Stimulated activated CD8-positive, alpha-beta memory T cell treated with anti-CD3 and anti-CD28 coated beads, Interleukin-4, amount 100 ng/mL, for 1 hour (primary cell): ENCODE data around the gene C4orf36.

ENCODE experiments used
- DNase-seq, 2 donors: peaks; one replicate each; pipeline ENCODE4 v3.0.0-alpha.2; 2020; ENCODE audit warnings: low read depth in 2 of 2, low spot score in 1 of 2

C4orf36 gene

DNA sequence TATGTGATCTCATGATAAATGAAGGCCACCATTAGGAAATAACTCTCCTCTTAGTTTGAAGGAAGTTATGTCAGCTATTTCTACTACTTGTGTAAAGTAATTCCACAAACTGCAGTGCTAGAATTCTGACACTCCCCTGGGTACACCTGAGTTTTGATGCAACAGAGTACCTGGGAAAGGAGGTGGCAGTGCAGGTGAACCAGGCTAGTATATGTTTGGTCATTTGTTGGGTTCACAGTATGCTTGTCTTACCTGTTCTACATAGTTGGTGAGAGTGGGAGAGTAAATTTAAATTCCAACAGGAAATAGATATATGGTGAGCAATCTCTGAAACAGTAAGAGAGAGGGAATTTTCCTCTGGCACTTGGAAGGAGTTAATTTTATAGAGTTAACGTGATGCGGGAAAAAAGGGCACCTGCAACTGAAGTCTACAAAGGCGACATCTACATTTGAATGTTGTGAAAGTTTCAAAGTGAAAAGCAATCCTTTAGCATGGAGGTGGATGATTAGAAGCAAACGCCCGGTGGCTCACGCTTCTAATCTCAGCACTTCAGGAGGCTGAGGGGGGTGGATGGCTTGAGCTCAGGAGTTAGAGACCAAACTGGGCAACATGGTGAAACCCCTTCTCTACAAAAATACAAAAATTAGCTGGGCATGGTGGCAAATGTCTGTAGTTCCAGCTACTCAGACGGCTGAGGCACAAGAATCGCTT lies 34.7 kb downstream of the C4orf36 start:
- DNase-seq, result no peak

GRCh38 chr4:86856896-86857295 lies 35.3 kb downstream of the C4orf36 start:
- DNase-seq, result no peak

DNA sequence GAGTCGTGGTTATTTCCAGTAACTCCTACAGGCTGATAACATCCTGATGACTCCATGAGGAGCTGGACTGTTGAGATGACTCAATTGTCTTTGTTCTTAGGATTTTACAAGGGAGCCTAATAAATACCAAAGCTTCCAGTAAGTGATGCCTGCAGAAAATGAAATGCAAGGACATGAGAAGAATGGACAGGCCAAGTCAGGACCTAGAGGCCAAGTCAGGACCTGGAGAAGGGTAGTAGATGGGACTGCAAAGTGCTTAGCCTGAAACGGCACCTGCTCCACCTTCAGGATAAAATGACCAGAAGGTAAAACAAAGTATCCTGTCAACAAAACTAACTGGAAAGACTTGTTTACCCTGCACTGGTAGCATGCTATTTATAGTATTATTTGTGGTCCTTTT lies 36.6 kb downstream of the C4orf36 start:
- DNase-seq, result no peak

- DNase-seq, result no peak
Measured at GRCh38 chr4:86853209-86853608, 39.0 kb downstream of the C4orf36 start.

DNA sequence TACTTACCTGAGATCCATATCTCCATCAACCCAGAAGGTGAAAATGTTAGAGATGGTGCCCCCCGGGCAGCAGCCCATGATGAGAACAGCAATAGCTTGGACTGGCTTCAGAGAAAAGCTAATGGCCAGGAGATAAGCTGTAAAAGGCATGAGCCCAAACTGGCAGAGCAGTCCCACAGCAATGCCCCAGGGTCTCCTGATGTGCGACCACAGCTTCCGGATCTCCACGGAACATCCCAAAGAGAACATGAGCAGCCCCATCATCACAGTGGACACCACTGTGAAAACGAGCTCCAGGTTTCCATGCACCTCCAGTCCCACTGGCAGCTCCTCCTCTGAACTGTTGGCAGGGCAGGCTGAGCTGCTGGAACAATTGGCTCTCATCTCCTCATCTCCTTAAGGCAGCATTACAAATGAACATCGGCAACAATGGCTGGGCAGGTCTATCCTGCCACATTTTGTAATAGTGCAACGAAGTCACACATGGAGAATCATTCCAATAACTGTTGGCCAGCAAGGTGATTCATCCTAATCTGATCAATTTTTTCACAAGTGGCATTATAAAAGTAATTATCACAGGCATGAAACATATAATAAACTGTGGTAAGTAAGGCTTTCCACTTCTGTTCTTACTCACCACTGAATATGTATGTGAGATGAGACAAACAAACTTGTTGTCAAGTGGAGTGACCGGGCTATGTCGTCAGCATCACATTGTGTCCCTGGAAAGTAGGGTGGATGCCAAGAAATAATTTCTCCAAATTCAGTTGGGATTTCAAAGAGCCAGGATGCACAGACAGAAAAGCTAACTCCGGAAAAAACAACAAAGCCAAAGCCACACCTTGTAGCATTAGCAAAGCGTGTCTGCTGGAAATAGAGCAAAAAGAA lies 43.2 kb downstream of the C4orf36 start, which contains the start of gene SLC10A6:
TSS of gene SLC10A6 (minus strand) at position 653 of the 888 bp plus-strand sequence. CDS start at position 384, 269 bp downstream.
- DNase-seq, result no peak

GRCh38 chr4:86848136-86848535 lies 44.1 kb downstream of the C4orf36 start:
- DNase-seq, result no peak

DNA sequence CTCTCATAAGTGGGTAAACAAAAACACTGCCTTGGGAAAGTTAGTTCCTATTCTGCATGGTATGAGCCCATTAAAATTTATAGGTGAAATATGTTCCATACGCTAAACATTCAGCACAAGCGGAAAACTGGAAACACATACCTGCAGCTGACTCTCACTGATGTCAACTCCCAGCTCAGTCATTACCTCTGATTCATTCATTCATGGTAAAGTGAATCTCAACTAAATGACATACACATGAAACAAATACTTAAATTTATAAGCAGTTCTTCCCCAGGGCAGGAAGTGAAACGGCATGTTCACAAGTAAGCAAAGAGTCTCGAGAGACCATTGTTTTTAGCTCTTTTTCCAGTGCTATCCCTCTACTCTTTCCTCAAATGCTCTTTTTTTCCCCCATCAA lies 44.7 kb downstream of the C4orf36 start:
- DNase-seq, result no peak

- DNase-seq, result no peak
Measured at GRCh38 chr4:86846921-86847320, 45.3 kb downstream of the C4orf36 start.

- no peak for DNase-seq
Measured at GRCh38 chr4:86845593-86845992, 46.6 kb downstream of the C4orf36 start.

DNA sequence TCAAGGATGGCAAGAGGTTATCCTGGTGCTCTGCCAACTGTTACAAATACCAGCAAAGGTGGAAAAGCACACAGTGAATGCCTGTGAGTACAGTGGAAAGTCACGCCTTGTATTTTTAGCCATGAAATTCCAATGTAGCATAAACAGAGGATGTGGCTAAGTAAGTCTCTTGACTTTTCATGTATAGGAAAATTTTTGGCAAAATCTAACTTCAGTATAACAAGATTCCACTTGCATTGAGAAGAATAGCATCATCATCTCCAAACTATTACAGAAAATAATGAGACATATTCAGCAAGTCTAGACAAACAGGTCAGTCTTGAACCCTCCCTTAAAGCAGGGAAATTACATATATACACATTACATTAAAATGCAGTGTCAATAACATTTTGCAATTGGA lies 50.9 kb downstream of the C4orf36 start:
- no peak for DNase-seq

DNA sequence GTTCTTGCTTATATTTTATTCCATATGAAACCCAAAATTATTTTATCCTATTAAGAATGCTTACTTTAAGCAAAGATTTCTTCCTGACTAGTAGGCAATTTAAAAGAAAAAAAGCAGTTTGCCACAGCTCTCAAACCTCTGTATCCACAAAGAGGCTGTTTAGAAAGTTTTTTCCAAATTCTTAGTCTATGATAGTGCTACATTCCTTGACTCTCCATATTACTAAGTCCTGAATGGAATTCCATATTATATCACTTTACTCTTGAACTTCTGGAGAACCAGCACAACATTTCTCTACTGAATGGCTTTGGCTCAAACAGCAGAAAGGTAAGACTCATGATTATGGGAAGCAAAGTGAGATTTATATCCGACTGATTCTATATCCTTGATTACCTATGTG lies 51.4 kb downstream of the C4orf36 start:
- no peak for DNase-seq

- DNase-seq, result no peak
Measured at GRCh38 chr4:86837691-86838503, 54.3 kb downstream of the C4orf36 start.

DNA sequence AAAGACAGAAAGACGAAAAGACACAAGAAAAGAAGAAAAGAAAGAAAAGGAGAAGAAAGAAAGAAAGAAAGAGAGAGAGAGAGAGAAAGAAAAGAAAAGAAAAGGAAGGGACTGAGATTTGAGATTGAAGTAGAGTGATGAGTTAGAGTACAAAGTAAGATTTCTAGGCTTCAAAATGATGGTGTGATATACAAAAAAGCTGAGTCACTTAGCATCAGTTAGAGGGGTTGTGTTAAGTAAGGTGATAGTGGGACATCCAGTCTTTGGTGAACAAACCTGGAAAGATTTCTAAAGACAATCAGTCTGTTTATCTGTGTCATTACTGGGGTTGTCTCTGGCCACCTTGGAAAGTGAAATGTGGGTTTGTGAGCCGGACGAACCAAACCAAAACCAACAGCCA lies 56.5 kb downstream of the C4orf36 start:
- DNase-seq, result no peak

DNA sequence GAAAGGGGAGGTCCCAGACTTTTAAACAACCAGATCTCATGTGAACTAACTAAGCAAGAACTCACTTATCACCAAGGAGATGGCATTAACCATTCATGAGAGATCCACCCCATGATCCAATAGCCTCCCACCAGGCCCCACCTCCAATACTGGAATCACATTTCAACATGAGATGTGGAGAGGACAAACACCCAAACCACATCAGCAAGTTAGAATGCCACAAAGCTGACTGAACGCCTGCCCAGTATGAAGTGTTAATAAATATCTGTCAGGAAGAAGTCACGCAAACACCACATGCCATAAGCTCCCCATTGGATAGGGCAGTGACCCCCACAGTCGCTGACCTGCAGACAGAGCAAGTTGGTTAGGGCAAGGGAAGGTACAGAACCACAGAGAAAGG lies 57.3 kb downstream of the C4orf36 start:
- no peak for DNase-seq

GRCh38 chr4:86833615-86834014 lies 58.6 kb downstream of the C4orf36 start:
- no peak for DNase-seq

DNA sequence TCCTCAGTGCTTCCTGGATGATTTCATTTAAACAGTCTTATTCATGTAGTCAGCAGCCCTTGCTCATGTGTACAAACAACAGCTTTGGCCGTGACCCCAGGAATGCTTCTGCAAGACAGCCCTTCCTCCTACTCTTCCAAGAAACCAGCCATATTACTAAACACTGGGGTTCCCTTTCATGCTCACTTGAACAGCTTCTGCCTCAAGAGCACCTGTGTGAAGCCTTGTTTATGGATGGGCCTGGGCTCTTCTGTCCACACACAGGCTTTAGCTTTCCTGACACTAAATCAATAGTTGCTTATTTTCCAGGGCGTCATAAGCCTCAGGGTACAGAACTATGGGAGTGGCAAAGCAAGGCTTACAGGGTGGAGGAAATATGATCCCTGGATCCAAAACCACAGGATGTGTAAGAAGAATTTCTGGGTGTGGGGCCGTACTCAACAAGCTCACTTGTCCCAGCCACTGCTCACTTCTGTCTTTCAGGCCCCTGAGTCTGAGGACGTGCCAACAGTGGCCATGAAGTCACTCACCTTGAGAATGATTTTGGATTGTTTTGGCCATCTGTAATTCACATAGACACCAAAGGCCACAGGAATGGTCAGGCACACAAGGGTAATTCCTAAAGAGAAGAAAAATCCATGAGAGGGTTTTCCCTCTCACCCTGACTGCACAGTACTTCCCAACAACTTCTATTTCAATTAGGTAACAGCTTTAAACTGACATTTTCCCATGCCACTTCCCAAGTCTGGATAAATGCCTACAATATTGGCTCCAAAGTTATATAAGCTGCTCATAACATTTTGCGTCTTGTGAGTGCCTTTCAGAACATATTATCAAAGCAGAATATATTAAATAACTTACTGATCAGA lies 60.7 kb downstream of the C4orf36 start:
- no peak for DNase-seq
